ENCODE measurements around the gene EPHB2.

DNA sequence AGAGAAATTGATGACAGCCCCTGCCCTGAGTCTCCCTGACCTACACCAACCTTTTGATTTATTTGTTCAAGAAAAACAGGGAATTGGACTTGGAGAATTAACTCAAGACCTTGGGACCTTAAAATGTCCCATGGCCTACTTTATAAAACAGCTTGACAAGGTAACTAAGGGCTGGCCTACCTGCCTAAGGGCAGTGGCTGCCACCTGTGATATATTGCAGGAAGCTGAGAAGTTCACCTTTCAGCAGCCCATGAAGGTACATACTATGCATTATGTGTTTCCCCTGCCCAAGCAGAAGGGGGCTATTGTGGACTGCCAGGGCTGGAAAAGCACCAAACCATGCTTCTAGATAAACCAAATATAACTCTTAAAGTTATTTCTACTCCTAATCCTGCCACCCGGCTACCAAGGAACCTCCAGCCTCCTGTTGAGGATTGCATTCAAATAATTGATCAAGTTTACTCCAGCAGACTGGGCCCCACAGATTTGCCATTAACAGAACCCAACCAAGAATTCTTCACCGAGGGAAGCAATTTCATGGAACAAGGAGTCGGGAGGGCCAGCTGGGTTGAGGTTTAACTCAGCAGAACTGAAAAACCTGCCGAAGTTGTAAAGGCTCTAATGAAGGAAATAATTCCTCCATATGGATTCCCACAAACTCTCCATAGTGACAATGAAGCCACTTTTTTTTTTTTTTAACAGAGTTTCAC, 233.9 kb downstream of the EPHB2 start:
- TF ChIP-seq, protein P1, sequence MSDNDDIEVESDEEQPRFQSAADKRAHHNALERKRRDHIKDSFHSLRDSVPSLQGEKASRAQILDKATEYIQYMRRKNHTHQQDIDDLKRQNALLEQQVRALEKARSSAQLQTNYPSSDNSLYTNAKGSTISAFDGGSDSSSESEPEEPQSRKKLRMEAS (IDR thresholded peaks at IDR 0.05; ENCODE audit: insufficient read depth, insufficient read length): no peak
- TF ChIP-seq POLR2AphosphoS5 (IDR thresholded peaks at IDR 0.05; ENCODE audit: insufficient read depth, low read depth, low read length): no peak
- TF ChIP-seq, protein P2, sequence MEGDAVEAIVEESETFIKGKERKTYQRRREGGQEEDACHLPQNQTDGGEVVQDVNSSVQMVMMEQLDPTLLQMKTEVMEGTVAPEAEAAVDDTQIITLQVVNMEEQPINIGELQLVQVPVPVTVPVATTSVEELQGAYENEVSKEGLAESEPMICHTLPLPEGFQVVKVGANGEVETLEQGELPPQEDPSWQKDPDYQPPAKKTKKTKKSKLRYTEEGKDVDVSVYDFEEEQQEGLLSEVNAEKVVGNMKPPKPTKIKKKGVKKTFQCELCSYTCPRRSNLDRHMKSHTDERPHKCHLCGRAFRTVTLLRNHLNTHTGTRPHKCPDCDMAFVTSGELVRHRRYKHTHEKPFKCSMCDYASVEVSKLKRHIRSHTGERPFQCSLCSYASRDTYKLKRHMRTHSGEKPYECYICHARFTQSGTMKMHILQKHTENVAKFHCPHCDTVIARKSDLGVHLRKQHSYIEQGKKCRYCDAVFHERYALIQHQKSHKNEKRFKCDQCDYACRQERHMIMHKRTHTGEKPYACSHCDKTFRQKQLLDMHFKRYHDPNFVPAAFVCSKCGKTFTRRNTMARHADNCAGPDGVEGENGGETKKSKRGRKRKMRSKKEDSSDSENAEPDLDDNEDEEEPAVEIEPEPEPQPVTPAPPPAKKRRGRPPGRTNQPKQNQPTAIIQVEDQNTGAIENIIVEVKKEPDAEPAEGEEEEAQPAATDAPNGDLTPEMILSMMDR (IDR thresholded peaks at IDR 0.05; ENCODE audit: extremely low read depth in 1 of 2, insufficient read depth in 1 of 2, low read depth in 1 of 2, low read length in 2 of 2): no peak
- no peak for TF ChIP-seq EZH2 (IDR thresholded peaks at IDR 0.05; ENCODE audit: borderline replicate concordance, low read depth, low read length, severe bottlenecking)
- TF ChIP-seq JUN (IDR thresholded peaks at IDR 0.05; ENCODE audit: borderline replicate concordance, insufficient read depth, insufficient read length, low read depth): no peak
